ENCODE data around the gene LPIN3.

DNA sequence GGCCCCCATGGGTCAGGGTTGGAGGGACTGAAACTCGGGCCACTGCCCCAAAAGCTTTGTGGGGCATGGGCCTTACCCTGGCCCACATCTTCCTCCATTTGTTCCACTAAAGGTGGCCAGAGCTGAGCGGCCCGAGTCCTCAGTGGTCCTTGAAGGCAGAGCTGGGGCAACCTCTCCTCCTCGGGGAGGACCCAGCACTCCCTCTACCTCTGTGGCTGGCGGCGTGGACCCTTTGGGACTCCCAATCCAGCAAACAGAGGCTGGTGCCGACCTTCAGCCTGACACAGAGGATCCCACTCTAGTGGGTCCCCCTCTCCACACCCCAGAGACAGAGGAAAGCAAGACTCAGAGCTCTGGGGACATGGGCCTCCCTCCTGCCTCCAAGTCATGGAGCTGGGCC, 9.3 kb downstream of the LPIN3 start:
- no peak for TF ChIP-seq EZH2 (IDR thresholded peaks at IDR 0.05; ENCODE audit: low read length, unreplicated experiment)
- no peak for TF ChIP-seq CTCF (conservative IDR thresholded peaks at IDR 0.05; ENCODE audit: low read depth, low read length)
- no peak for TF ChIP-seq EZH2phosphoT487 (IDR thresholded peaks at IDR 0.05; ENCODE audit: borderline replicate concordance, low read length)

Data from PC-3 (cell line).